Muscle layer of colon (tissue), 2 donors: ENCODE results near the gene TMEM51.

Source experiments
- H3K27ac ChIP-seq: one replicate; pipeline ENCODE4 v1.7.0; 2013; ENCODE audit warnings: low read depth, mild to moderate bottlenecking, low read length, moderate library complexity
- H3K27me3 ChIP-seq, 2 donors: one replicate each; pipeline ENCODE4 v1.7.0; 2013; ENCODE audit warnings: low read length in 2 of 2, mild to moderate bottlenecking in 2 of 2; ENCODE audit not compliant: insufficient read depth in 2 of 2, control insufficient read depth in 1 of 2
- H3K36me3 ChIP-seq: one replicate; pipeline ENCODE4 v1.7.0; 2013; ENCODE audit warnings: mild to moderate bottlenecking, low read length; ENCODE audit not compliant: insufficient read depth
- H3K4me1 ChIP-seq: one replicate; pipeline ENCODE4 v1.7.0; 2013; ENCODE audit warnings: mild to moderate bottlenecking, low read length; ENCODE audit not compliant: insufficient read depth
- H3K4me3 ChIP-seq, 2 donors: one replicate each; pipeline ENCODE4 v1.7.0; 2013; ENCODE audit warnings: low read length in 2 of 2, low read depth in 1 of 2, mild to moderate bottlenecking in 1 of 2, moderate library complexity in 1 of 2
- H3K9ac ChIP-seq: one replicate; pipeline ENCODE4 v1.7.0; 2013; ENCODE audit warnings: low read length
- H3K9me3 ChIP-seq: one replicate; pipeline ENCODE4 v1.7.0; 2013; ENCODE audit warnings: mild to moderate bottlenecking, low read length
- donor health status: abdominal sarcoma.
- donor health status: Adenocarcinoma of cecum.

Gene TMEM51

DNA sequence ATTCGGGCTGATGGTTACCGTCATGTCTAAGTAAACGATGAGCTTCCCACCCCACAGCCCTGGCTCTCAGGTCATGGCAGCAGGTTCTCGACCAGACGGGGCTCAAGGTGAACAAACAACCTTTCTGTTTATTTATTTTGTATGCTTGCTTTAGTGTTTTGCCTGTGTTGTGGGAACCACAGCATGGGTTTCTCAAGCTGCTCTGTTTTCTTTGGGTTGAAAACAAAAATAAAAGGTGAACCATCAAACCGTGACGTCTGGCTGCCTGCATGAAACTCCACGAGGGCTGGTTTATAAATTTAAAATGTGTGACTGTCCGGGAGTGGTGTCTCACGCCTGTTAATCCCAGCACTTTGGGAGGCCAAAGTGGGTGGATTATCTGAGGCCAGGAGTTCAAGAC lies 28.0 kb downstream of the TMEM51 start:
- Histone ChIP-seq H3K9ac (no peak overlapping the region), H3K27me3 (no peaks in the 10 kb centered on the region), H3K4me3 (no peak overlapping the region), H3K9me3 (no peaks in the 10 kb centered on the region), H3K4me1 (peaks cover 35% of the 10 kb centered on the region), H3K27ac (no peak overlapping the region), H3K36me3 (no peaks in the 10 kb centered on the region)

DNA sequence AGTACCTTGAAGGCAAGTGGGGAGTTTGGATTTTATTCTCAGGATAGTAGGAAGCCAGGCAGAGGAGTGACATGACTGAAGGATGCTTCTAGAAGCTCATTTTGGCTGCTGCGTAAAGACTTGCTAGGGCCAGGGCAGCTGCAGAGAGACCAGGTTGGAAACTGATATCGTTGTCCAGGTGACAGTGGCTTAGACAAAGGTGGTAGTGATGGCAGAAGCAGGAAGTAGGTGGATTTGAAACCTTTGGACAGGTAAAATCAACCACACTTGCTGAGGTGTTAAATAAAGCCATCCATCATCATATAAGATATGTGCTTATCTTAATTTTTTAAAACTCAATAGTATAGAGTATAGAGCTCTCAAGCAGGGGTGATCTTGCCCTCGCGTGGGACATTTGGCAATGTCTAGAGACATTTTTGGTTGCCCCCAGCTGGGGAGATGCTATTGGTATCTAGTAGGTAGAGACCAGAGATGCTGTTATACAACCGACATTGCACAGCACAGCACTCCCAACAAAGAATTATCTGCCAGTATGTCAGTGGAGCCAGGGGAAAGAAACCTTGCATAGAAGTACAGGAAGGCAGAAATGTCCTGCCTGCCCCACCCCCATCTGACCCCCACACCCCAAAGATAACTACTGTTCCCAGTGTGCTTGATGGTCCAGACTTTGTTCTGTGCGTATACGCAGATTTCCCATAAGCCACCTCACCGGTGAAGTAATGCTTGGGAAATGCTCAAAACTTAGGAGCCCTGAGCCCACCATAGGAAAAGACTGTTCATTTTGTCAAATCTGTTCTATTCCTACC lies 31.1 kb downstream of the TMEM51 start:
- Histone ChIP-seq H3K4me1 (peaks cover 42% of the 10 kb centered on the region), H3K4me3 (no peak overlapping the region), H3K27ac (no peak overlapping the region), H3K9me3 (no peaks in the 10 kb centered on the region), H3K36me3 (no peaks in the 10 kb centered on the region), H3K9ac (no peak overlapping the region), H3K27me3 (no peaks in the 10 kb centered on the region)

DNA sequence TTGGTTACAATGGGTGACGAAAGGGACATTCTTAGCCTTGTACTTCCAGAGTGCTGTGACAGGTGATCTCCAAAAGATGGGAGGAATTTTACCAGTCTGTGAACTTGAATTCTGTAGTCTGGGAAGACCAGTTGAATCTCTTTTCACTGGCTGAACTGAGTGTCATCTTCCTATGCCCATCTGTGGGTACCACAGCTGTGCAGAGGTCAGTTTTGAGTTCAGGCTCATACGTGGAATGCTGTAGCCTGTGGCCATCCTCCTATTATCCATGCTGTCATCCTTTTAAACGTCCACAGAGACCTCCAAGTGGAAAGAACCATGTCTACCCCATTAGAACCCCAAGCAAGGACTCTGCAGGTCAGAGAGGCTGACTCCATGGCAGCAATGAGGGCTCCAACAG lies 32.1 kb downstream of the TMEM51 start:
- no peak overlapping the region for H3K9ac ChIP-seq
- H3K9me3 ChIP-seq = no peaks in the 10 kb centered on the region
- H3K36me3 ChIP-seq = no peaks in the 10 kb centered on the region
- no peaks in the 10 kb centered on the region for H3K27me3 ChIP-seq
- no peak overlapping the region for H3K4me3 ChIP-seq
- H3K4me1 ChIP-seq = peaks cover 48% of the 10 kb centered on the region
- H3K27ac ChIP-seq = no peak overlapping the region

GRCh38 chr1:15186073-15186845 lies 32.7 kb downstream of the TMEM51 start:
- H3K4me3 ChIP-seq = no peak overlapping the region
- no peaks in the 10 kb centered on the region for H3K9me3 ChIP-seq
- H3K27me3 ChIP-seq = no peaks in the 10 kb centered on the region
- H3K36me3 ChIP-seq = no peaks in the 10 kb centered on the region
- H3K4me1 ChIP-seq = peaks cover 50% of the 10 kb centered on the region
- H3K9ac ChIP-seq = no peak overlapping the region
- H3K27ac ChIP-seq = no peak overlapping the region

GRCh38 chr1:15186846-15187151 lies 33.3 kb downstream of the TMEM51 start:
- Histone ChIP-seq H3K27me3 (no peaks in the 10 kb centered on the region), H3K27ac (no peak overlapping the region), H3K4me1 (peaks cover 50% of the 10 kb centered on the region), H3K9ac (no peak overlapping the region), H3K9me3 (no peaks in the 10 kb centered on the region), H3K36me3 (no peaks in the 10 kb centered on the region), H3K4me3 (no peak overlapping the region)

- Histone ChIP-seq H3K4me1 (peaks cover 50% of the 10 kb centered on the region), H3K36me3 (no peaks in the 10 kb centered on the region), H3K9me3 (no peaks in the 10 kb centered on the region), H3K9ac (no peak overlapping the region), H3K27ac (peak overlapping the region; percentile 56), H3K4me3 (peak overlapping the region in 1 of 2 donors; percentile 22), H3K27me3 (no peaks in the 10 kb centered on the region)
These were observed 33.9 kb downstream of the TMEM51 start for GRCh38 chr1:15187175-15188129.

- Histone ChIP-seq H3K4me1 (peaks cover 56% of the 10 kb centered on the region), H3K36me3 (no peaks in the 10 kb centered on the region)
These were observed 34.6 kb downstream of the TMEM51 start for GRCh38 chr1:15188130-15188524.

DNA sequence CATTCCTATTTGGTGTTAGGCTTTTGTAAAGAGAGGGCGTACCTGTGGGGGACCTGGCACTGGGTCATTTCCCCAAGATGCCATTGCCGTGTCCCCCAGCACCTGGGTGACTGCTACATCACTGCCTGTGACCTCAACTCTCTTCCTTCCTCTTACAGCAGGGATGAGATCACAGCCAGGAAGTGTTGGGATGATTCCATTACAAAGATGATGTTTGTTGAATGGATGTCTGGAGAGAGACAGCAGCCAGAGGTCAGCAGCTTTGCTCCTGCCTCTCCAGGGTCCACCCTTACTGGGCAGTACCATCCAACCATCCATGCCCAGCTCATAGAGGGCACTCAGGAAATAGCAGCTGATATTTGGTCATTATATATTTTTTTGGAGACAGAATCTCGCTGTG lies 35.1 kb downstream of the TMEM51 start:
- no peak overlapping the region for H3K4me3 ChIP-seq
- no peak overlapping the region for H3K9ac ChIP-seq
- H3K27me3 ChIP-seq = no peaks in the 10 kb centered on the region
- peaks cover 59% of the 10 kb centered on the region for H3K4me1 ChIP-seq
- no peaks in the 10 kb centered on the region for H3K36me3 ChIP-seq
- H3K27ac ChIP-seq = no peak overlapping the region
- H3K9me3 ChIP-seq = no peaks in the 10 kb centered on the region

More at GRCh38 chr1:15188130-15188524, 34.6 kb downstream of the TMEM51 start:
- Histone ChIP-seq H3K9me3 (no peaks in the 10 kb centered on the region), H3K27ac (no peak overlapping the region), H3K4me3 (no peak overlapping the region), H3K9ac (no peak overlapping the region), H3K27me3 (no peaks in the 10 kb centered on the region)

DNA sequence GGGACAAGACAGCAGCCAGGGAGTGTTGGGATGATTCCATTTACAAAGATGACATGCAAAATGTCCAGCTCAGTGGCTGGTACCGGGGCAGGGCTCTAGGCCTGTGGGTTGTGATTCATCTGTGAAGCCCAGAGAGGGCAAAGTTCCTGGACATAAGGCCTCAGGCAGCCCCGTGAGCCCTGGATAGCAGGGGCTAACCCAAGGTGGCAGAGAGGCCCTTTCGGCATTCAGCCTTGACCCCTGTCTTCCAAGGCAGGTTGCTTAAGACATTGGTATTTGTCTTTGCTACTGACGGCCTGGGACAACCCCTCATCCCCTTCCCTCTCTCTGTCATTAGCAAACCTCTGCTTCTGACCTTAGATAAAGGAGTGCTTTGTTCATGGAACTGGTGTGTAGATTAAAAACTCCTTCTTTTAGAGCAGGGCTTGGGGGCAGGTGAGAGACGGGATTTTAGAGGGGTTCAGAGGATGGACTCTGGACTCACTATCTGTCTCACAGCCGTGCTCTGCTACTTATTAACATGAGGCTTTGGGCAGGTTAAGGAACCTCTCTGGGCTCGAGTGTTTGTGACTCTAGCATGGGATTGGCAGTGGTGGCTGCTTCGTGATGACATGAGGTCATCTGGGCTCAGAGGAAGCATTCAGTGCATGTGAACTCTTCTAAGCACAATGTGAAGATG lies 36.3 kb downstream of the TMEM51 start:
- Histone ChIP-seq H3K36me3 (no peaks in the 10 kb centered on the region), H3K27ac (peak overlapping the region; percentile 12), H3K27me3 (no peaks in the 10 kb centered on the region), H3K4me3 (no peak overlapping the region), H3K9ac (no peak overlapping the region), H3K4me1 (peaks cover 59% of the 10 kb centered on the region), H3K9me3 (no peaks in the 10 kb centered on the region)

GRCh38 chr1:15191267-15191666 lies 37.7 kb downstream of the TMEM51 start:
- Histone ChIP-seq H3K27me3 (no peaks in the 10 kb centered on the region), H3K9ac (no peak overlapping the region), H3K4me1 (peaks cover 58% of the 10 kb centered on the region), H3K9me3 (no peaks in the 10 kb centered on the region), H3K4me3 (no peak overlapping the region), H3K27ac (no peak overlapping the region), H3K36me3 (no peaks in the 10 kb centered on the region)

DNA sequence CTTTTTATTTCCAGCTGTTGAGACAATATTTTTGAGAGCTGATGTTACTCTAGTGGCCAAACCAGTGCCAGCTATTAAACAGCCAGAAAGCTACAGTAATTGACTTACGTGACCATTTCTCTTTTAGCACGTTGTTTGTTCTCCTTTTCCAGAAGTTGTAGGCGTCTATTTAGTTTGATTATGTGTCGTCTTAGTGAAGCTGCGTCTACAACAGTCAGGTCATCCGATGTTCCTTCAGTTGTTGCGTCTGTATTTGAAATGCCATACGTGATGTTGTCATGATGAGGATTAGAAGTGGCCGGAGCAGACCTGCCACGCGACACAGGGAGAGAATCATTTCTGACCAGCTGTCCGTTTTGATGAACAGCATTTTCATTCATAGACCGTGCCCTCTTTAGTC lies 38.2 kb downstream of the TMEM51 start:
- Histone ChIP-seq H3K36me3 (no peaks in the 10 kb centered on the region), H3K27me3 (no peaks in the 10 kb centered on the region), H3K9ac (no peak overlapping the region), H3K27ac (no peak overlapping the region), H3K4me1 (peaks cover 53% of the 10 kb centered on the region), H3K4me3 (no peak overlapping the region), H3K9me3 (no peaks in the 10 kb centered on the region)
